ENCODE measurements around the gene EPS15. TPM values are rescaled to one million over a fixed set of nuclear protein-coding genes. Genes with fewer than 3 reads are reported as not detected.
"Not testable (repeated sequence)": the region's sequence is repeated elsewhere in the genome, so short reads cannot be mapped to it uniquely, and the experiment has no call there.

Gene EPS15
- total RNA-seq, 1 donor, result 58.7 TPM

GRCh38 chr1:51415963-51416362, 103.1 kb downstream of the EPS15 start:
- no peak for DNase-seq (ENCODE audit: low read depth)
- TF ChIP-seq CTCF (IDR thresholded peaks at IDR 0.05; ENCODE audit: insufficient read depth, low read depth, low read length), result no peak
- no peak overlapping the region for H3K4me3 ChIP-seq (ENCODE audit: low read depth, low read length)

GRCh38 chr1:51414811-51415210, 104.3 kb downstream of the EPS15 start:
- DNase-seq (ENCODE audit: low read depth), result no peak
- no peak overlapping the region for H3K4me3 ChIP-seq (ENCODE audit: low read depth, low read length)
- TF ChIP-seq CTCF (IDR thresholded peaks at IDR 0.05; ENCODE audit: insufficient read depth, low read depth, low read length), result no peak

- DNase-seq (ENCODE audit: low read depth); H3K4me3 ChIP-seq (ENCODE audit: low read depth, low read length): not testable (repeated sequence)
These were observed 107.2 kb downstream of the EPS15 start for GRCh38 chr1:51411820-51412219.

GRCh38 chr1:51410568-51411460, 108.3 kb downstream of the EPS15 start:
- TF ChIP-seq CTCF (IDR thresholded peaks at IDR 0.05; ENCODE audit: insufficient read depth, low read depth, low read length), result no peak
- H3K4me3 ChIP-seq (ENCODE audit: low read depth, low read length), result no peak overlapping the region
- no peak for DNase-seq (ENCODE audit: low read depth)

GRCh38 chr1:51409755-51410541, 109.1 kb downstream of the EPS15 start:
- not testable (repeated sequence) for H3K4me3 ChIP-seq (ENCODE audit: low read depth, low read length); DNase-seq (ENCODE audit: low read depth)

- TF ChIP-seq CTCF (IDR thresholded peaks at IDR 0.05; ENCODE audit: insufficient read depth, low read depth, low read length), result no peak
- DNase-seq (ENCODE audit: low read depth), result no peak
- no peak overlapping the region for H3K4me3 ChIP-seq (ENCODE audit: low read depth, low read length)
These were observed 126.8 kb downstream of the EPS15 start for GRCh38 chr1:51392241-51392640.

GRCh38 chr1:51390641-51391040, 128.4 kb downstream of the EPS15 start:
- H3K4me3 ChIP-seq (ENCODE audit: low read depth, low read length); DNase-seq (ENCODE audit: low read depth): not testable (repeated sequence)

- not testable (repeated sequence) for DNase-seq (ENCODE audit: low read depth); H3K4me3 ChIP-seq (ENCODE audit: low read depth, low read length)
These were observed 131.8 kb downstream of the EPS15 start for GRCh38 chr1:51387288-51387687.

GRCh38 chr1:51386259-51386658, 132.8 kb downstream of the EPS15 start:
- DNase-seq (ENCODE audit: low read depth); H3K4me3 ChIP-seq (ENCODE audit: low read depth, low read length): not testable (repeated sequence)
